HepG2 (cell line): ENCODE measurements around the gene FTSJ1. TPM values are rescaled to one million over a fixed set of nuclear protein-coding genes. Genes with fewer than 3 reads are reported as not detected.

Source experiments
- ATAC-seq: fragments of 200-7000 bp; cut with Tn5 transposase; 3 replicates; pipeline ENCODE4 v1.9.1; 2020; ENCODE audit warnings: mild to moderate bottlenecking, moderate library complexity
- BruUV-seq: library from RNA; stranded (reverse); fragments of 400-500 nt; replicated peaks from 2 replicates; lab custom pipeline; 2021; lab: Mats Ljungman, UMichigan
- CTCF ChIA-PET: fragments of 300-600 bp; formaldehyde crosslinking; extraction: SDS; loops from one replicate; lab custom pipeline; 2021; ENCODE audit warnings: low total read pairs, inconsistent platforms, low intra/inter-chr PET ratio; lab: Yijun Ruan, JAX
- POLR2A ChIA-PET: fragments of 350-600 bp; sonication (Branson Sonifier 250); formaldehyde crosslinking; loops from one replicate; lab custom pipeline; 2020; ENCODE audit warnings: antibody characterized with exemption, inconsistent platforms; lab: Yijun Ruan, JAX
- DNase-seq: peaks from one replicate; pipeline ENCODE4 v3.0.0-alpha.2; 2015; ENCODE audit warnings: low spot score
- FAIRE-seq: peaks from 3 replicates; lab custom pipeline; 2011; peaks lifted over from hg19 to GRCh38; lab: Jason Lieb, UNC
- H2AFZ ChIP-seq: one replicate; pipeline ENCODE4 v1.6.1; 2011; ENCODE audit warnings: low read length, inconsistent platforms
- H3K27ac ChIP-seq: fragments of 300-600 bp; 3 replicates; pipeline ENCODE4 v1.8.0; 2011; ENCODE audit warnings: mixed run types, mild to moderate bottlenecking, mixed read lengths, low read length, inconsistent platforms; ENCODE audit not compliant: insufficient read depth; ENCODE audit errors: extremely low read length
- H3K27me3 ChIP-seq, 2 experiments: fragments of 200-600 bp in 1 of 2; 2 replicates in 1 of 2; 3 replicates in 1 of 2; pipeline versions ENCODE4 v1.6.0 to v1.8.0; 2011; ENCODE audit warnings: low read length in 2 of 2, mild to moderate bottlenecking in 2 of 2, moderate library complexity in 2 of 2, inconsistent platforms in 1 of 2; ENCODE audit not compliant: insufficient read depth in 2 of 2, control insufficient read depth in 1 of 2
- H3K36me3 ChIP-seq, 2 experiments: fragments of 200-600 bp in 1 of 2; replicated peaks in 1 of 2; 2 replicates in 1 of 2; 3 replicates in 1 of 2; pipeline versions ENCODE4 v1.5.1 to v1.8.0; 2011; ENCODE audit warnings: low read length in 2 of 2, inconsistent platforms in 1 of 2; ENCODE audit not compliant: insufficient read depth in 2 of 2, control insufficient read depth in 1 of 2
- H3K4me1 ChIP-seq: 2 replicates; pipeline ENCODE4 v1.5.1; 2012; ENCODE audit warnings: low read length, inconsistent platforms; ENCODE audit not compliant: insufficient read depth
- H3K4me2 ChIP-seq: 2 replicates; pipeline ENCODE4 v1.6.0; 2011; ENCODE audit warnings: low read depth, low read length, inconsistent platforms
- H3K4me3 ChIP-seq, 3 experiments: fragments of 200-600 bp in 1 of 3; sonication (generic), shearing (Covaris generic) in 1 of 3; replicated peaks in 1 of 3; 2 replicates each; pipeline ENCODE4 v1.5.1; 2011 to 2016; ENCODE audit warnings: low read length in 3 of 3, inconsistent platforms in 2 of 3, low read depth in 2 of 3, mild to moderate bottlenecking in 2 of 3, control low read depth in 1 of 3, mixed read lengths in 1 of 3; ENCODE audit not compliant: insufficient read depth in 1 of 3
- H3K79me2 ChIP-seq: one replicate; pipeline ENCODE4 v1.6.1; 2011; ENCODE audit warnings: low read length, inconsistent platforms; ENCODE audit not compliant: insufficient read depth
- H3K9ac ChIP-seq: 2 replicates; pipeline ENCODE4 v1.6.0; 2011; ENCODE audit warnings: mild to moderate bottlenecking, low read depth, low read length, inconsistent platforms; ENCODE audit not compliant: insufficient read depth
- H3K9me3 ChIP-seq: 2 replicates; pipeline ENCODE4 v1.5.1; 2012; ENCODE audit warnings: mild to moderate bottlenecking, low read length
- H4K20me1 ChIP-seq: 2 replicates; pipeline ENCODE4 v1.6.0; 2011; ENCODE audit warnings: inconsistent platforms, mild to moderate bottlenecking, low read length, moderate library complexity; ENCODE audit not compliant: insufficient read depth
- CEBPG ChIP-seq: IDR thresholded peaks from 2 replicates; pipeline ENCODE4 v1.6.1; 2016
- FOXO4 ChIP-seq: sonication (generic); formaldehyde crosslinking; conservative IDR thresholded peaks from 2 replicates; pipeline ENCODE4 v1.8.1; 2023; ENCODE audit warnings: missing genetic modification reagents
- HHEX ChIP-seq: IDR thresholded peaks from 2 replicates; pipeline ENCODE4 v1.6.1; 2016; ENCODE audit warnings: control low read depth
- HMG20B ChIP-seq: conservative IDR thresholded peaks from 2 replicates; pipeline ENCODE4 v1.6.1; 2016; ENCODE audit warnings: missing genetic modification reagents, missing compliant biosample characterization
- JARID2 ChIP-seq: sonication (generic); formaldehyde crosslinking; IDR thresholded peaks from 2 replicates; pipeline ENCODE4 v1.8.1; 2023; ENCODE audit warnings: missing genetic modification reagents, inconsistent platforms; ENCODE audit not compliant: insufficient replicate concordance
- KLF13 ChIP-seq: sonication (generic); formaldehyde crosslinking; IDR thresholded peaks from 2 replicates; pipeline ENCODE4 v1.4.0; 2020; ENCODE audit warnings: mild to moderate bottlenecking, missing genetic modification reagents
- RFX1 ChIP-seq: fragments of 450-650 bp; IDR thresholded peaks from 2 replicates; pipeline ENCODE4 v1.6.1; 2017
- RFX5 ChIP-seq: IDR thresholded peaks from 2 replicates; pipeline ENCODE4 v1.6.1; 2011; ENCODE audit warnings: low read depth, low read length, improper control_type of control experiment
- TFAP4 ChIP-seq: sonication (generic); IDR thresholded peaks from 2 replicates; pipeline ENCODE4 v1.6.1; 2016; ENCODE audit warnings: low read depth, borderline replicate concordance
- ZNF335 ChIP-seq: sonication (generic); formaldehyde crosslinking; IDR thresholded peaks from 2 replicates; pipeline ENCODE4 v1.4.0; 2020; ENCODE audit warnings: missing genetic modification reagents
- ZNF644 ChIP-seq: IDR thresholded peaks from 2 replicates; pipeline ENCODE4 v1.6.1; 2016; ENCODE audit warnings: low read depth
- ZNF672 ChIP-seq: sonication (generic); formaldehyde crosslinking; IDR thresholded peaks from 2 replicates; pipeline ENCODE4 v1.8.1; 2022; ENCODE audit warnings: missing genetic modification reagents
- ZNF816 ChIP-seq: sonication (generic); formaldehyde crosslinking; IDR thresholded peaks from 2 replicates; pipeline ENCODE4 v1.8.0; 2022; ENCODE audit warnings: missing genetic modification reagents, mild to moderate bottlenecking, borderline replicate concordance
- WGBS: methylation state at CpG from one replicate; pipeline ENCODE4 v1.1.6; 2017; ENCODE audit warnings: low lambda C conversion rate; 5-methylcytosine and 5-hydroxymethylcytosine counted together
- in situ Hi-C: cut with HindIII; loops from 2 replicates; pipeline ENCODE4 v1.10.0; 2017; ENCODE audit warnings: low pct_unique_long_range_greater_than_20kb; ENCODE audit not compliant: extremely low pct_ligation_motif_present
- intact Hi-C: fragments of 100-400 bp; cut with micrococcal nuclease; formaldehyde crosslinking; loops from one replicate; pipeline ENCODE4 v1.10.0; 2022; ENCODE audit not compliant: unreplicated experiment
- polyA plus RNA-seq, 8 experiments: library from polyadenylated mRNA; depleted of rRNA in 3 of 8; stranded (reverse) in 7 of 8; unstranded in 1 of 8; fragments of >200 nt; fragmentation: Illumina TruSeq in 4 of 8; extraction: Trizol in 4 of 8; gene quantifications; 2 replicates each; pipeline versions ENCODE4 v1.2.1 to v1.2.3, GENCODE V29; 2011 to 2016; ENCODE audit warnings: low read depth in 4 of 8, missing spikeins in 1 of 8, mixed read lengths in 1 of 8; ENCODE audit not compliant: insufficient read depth in 1 of 8
- total RNA-seq, 5 experiments: library from RNA; depleted of rRNA; stranded (reverse); fragments of >200 nt; fragmentation: Illumina TruSeq; extraction: Trizol; gene quantifications; 2 replicates each; pipeline ENCODE4 v1.2.3, GENCODE V29; 2016; ENCODE audit warnings: low read depth in 1 of 5
- TF ChIP-seq, protein P1 (sequence below): sonication (generic); formaldehyde crosslinking; IDR thresholded peaks from 2 replicates; pipeline ENCODE4 v1.4.0; 2020; ENCODE audit warnings: mild to moderate bottlenecking, missing genetic modification reagents
- TF ChIP-seq, protein P2 (sequence below): sonication (generic); formaldehyde crosslinking; IDR thresholded peaks from 2 replicates; pipeline ENCODE4 v1.5.0; 2020; ENCODE audit warnings: mild to moderate bottlenecking, missing genetic modification reagents, moderate library complexity
- TF ChIP-seq, protein P3 (sequence below): sonication (generic); formaldehyde crosslinking; IDR thresholded peaks from 2 replicates; pipeline ENCODE4 v1.8.0; 2022; ENCODE audit warnings: mild to moderate bottlenecking, missing genetic modification reagents, moderate library complexity

FTSJ1 gene
- total and polyA plus RNA-seq, 2 of the 13 experiments (the other 11 are each of a cell fraction or from before 2014, with no cell fraction given) = 30.3 to 37.9 TPM

DNA sequence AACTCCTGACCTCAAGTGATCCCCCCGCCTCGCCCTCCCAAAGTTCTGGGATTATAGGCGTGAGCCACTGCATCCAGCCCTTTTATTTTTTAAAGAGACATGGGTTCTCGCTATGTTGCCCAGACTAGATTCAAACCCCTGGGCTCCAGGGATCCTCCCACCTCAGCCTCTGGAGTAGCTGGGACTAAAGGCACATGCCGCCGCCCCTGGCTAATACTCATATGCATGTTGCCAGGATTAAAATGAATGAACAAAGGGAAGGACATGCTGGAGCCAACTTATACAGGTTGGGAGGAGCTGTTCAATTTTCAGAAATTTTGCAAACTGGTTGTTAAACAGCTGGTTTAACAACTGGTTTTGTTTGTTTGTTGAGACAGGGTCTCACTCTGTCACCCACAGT, 1.4 kb upstream of the FTSJ1 start:
- Histone ChIP-seq H3K4me3 (peak overlapping the region; percentile 22 to 77 (median 68); a peak in 3 of 6 replicates), H3K9me3 (no peaks in the 10 kb centered on the region), H3K27me3 (no peaks in the 10 kb centered on the region; a peak in 1 of 5 replicates), H3K36me3 (peaks cover 0 to 1% of the 10 kb centered on the region in 2 experiments; a peak in 1 of 5 replicates), H3K27ac (no peak overlapping the region), H3K9ac (0 out of 2 replicates have a peak overlapping the region, but pooled peaks have one; percentile 15), H3K4me2 (peak overlapping the region; percentile 51), H4K20me1 (no peaks in the 10 kb centered on the region), H3K79me2 (peaks cover 19% of the 10 kb centered on the region), H2AFZ (no peak overlapping the region), H3K4me1 (peaks cover 60% of the 10 kb centered on the region)
- FAIRE-seq = no peak
- DNase-seq = no peak
- BruUV-seq = no TSS peak
- WGBS = 97% methylated on average over 4 of the region's 6 CpGs
- ChIA-PET POLR2A (interaction anchor here (1.1 to 1.7 kb wide), 2 partner anchors 47 to 48 kb away, joined by 3 to 4 read pairs; partner anchors contain the start of gene EBP), CTCF (interaction anchor here (1.8 kb wide), 1 partner anchor 19 kb away, joined by 4 read pairs; no protein-coding TSS in a partner anchor)
- in situ Hi-C loops = no loop called here
- TF ChIP-seq RFX1 = no peak
- TF ChIP-seq, protein P1, sequence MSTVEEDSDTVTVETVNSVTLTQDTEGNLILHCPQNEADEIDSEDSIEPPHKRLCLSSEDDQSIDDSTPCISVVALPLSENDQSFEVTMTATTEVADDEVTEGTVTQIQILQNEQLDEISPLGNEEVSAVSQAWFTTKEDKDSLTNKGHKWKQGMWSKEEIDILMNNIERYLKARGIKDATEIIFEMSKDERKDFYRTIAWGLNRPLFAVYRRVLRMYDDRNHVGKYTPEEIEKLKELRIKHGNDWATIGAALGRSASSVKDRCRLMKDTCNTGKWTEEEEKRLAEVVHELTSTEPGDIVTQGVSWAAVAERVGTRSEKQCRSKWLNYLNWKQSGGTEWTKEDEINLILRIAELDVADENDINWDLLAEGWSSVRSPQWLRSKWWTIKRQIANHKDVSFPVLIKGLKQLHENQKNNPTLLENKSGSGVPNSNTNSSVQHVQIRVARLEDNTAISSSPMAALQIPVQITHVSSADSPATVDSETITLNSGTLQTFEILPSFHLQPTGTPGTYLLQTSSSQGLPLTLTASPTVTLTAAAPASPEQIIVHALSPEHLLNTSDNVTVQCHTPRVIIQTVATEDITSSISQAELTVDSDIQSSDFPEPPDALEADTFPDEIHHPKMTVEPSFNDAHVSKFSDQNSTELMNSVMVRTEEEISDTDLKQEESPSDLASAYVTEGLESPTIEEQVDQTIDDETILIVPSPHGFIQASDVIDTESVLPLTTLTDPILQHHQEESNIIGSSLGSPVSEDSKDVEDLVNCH (CRISPR knock-in tag) = no peak
- TF ChIP-seq CEBPG (CRISPR knock-in tag) = no peak
- TF ChIP-seq HHEX (CRISPR knock-in tag) = no peak
- no peak for TF ChIP-seq KLF13 (CRISPR knock-in tag)
- TF ChIP-seq ZNF335 (CRISPR knock-in tag) = no peak
- no peak for TF ChIP-seq TFAP4
- TF ChIP-seq JARID2 (CRISPR knock-in tag) = no peak
- no peak for TF ChIP-seq HMG20B (CRISPR knock-in tag)
- TF ChIP-seq FOXO4 (CRISPR knock-in tag) = no peak
- TF ChIP-seq ZNF672 (CRISPR knock-in tag) = no peak
- TF ChIP-seq, protein P2, sequence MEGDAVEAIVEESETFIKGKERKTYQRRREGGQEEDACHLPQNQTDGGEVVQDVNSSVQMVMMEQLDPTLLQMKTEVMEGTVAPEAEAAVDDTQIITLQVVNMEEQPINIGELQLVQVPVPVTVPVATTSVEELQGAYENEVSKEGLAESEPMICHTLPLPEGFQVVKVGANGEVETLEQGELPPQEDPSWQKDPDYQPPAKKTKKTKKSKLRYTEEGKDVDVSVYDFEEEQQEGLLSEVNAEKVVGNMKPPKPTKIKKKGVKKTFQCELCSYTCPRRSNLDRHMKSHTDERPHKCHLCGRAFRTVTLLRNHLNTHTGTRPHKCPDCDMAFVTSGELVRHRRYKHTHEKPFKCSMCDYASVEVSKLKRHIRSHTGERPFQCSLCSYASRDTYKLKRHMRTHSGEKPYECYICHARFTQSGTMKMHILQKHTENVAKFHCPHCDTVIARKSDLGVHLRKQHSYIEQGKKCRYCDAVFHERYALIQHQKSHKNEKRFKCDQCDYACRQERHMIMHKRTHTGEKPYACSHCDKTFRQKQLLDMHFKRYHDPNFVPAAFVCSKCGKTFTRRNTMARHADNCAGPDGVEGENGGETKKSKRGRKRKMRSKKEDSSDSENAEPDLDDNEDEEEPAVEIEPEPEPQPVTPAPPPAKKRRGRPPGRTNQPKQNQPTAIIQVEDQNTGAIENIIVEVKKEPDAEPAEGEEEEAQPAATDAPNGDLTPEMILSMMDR (CRISPR knock-in tag) = no peak
- TF ChIP-seq, protein P3, sequence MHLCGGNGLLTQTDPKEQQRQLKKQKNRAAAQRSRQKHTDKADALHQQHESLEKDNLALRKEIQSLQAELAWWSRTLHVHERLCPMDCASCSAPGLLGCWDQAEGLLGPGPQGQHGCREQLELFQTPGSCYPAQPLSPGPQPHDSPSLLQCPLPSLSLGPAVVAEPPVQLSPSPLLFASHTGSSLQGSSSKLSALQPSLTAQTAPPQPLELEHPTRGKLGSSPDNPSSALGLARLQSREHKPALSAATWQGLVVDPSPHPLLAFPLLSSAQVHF (CRISPR knock-in tag) = no peak
- no peak for TF ChIP-seq ZNF816 (CRISPR knock-in tag)
- TF ChIP-seq RFX5 = no peak
- TF ChIP-seq ZNF644 = no peak
- intact Hi-C loops = loop anchor here (5.0 to 10.0 kb wide), 2 partner anchors 33 to 60 kb away; partner anchors contain the start of genes PORCN and TBC1D25
- no peak for ATAC-seq
